Type B pancreatic cell (in vitro differentiated cells): ENCODE measurements around the gene DAPK1. TPM values are rescaled to one million over a fixed set of nuclear protein-coding genes. Genes with fewer than 3 reads are reported as not detected.

Experiments used
- DNase-seq: peaks from one replicate; pipeline ENCODE4 v3.0.0; 2021; ENCODE audit warnings: mixed read lengths; ENCODE audit not compliant: unreplicated experiment; ENCODE audit errors: extremely low spot score
- H3K27ac Mint-ChIP-seq: 2 replicates; pipeline ENCODE4 v1.8.0; 2021; ENCODE audit warnings: mild to moderate bottlenecking, mixed read lengths
- H3K27me3 Mint-ChIP-seq: 2 replicates; pipeline ENCODE4 v1.8.0; 2021; ENCODE audit warnings: mixed read lengths
- H3K36me3 Mint-ChIP-seq: 2 replicates; pipeline ENCODE4 v1.8.0; 2021; ENCODE audit warnings: mixed read lengths
- H3K4me1 Mint-ChIP-seq: one replicate; pipeline ENCODE4 v1.8.0; 2021; ENCODE audit warnings: mixed read lengths; ENCODE audit not compliant: unreplicated experiment
- H3K4me3 Mint-ChIP-seq: 2 replicates; pipeline ENCODE4 v1.8.0; 2021; ENCODE audit warnings: mild to moderate bottlenecking, mixed read lengths
- H3K9me3 Mint-ChIP-seq: 2 replicates; pipeline ENCODE4 v1.8.0; 2021; ENCODE audit warnings: mixed read lengths
- CTCF ChIP-seq: fragments of 200-600 bp; sonication (generic); conservative IDR thresholded peaks from 2 replicates; pipeline ENCODE4 v1.5.0; 2021; ENCODE audit warnings: antibody characterized with exemption, mild to moderate bottlenecking
- total RNA-seq: library from RNA; stranded (reverse); gene quantifications from 2 replicates; pipeline ENCODE4 v1.2.1, GENCODE V29; 2021; ENCODE audit warnings: low replicate concordance

DAPK1 gene
- total RNA-seq, 1 donor from 2014 or later = 160 TPM

DNA sequence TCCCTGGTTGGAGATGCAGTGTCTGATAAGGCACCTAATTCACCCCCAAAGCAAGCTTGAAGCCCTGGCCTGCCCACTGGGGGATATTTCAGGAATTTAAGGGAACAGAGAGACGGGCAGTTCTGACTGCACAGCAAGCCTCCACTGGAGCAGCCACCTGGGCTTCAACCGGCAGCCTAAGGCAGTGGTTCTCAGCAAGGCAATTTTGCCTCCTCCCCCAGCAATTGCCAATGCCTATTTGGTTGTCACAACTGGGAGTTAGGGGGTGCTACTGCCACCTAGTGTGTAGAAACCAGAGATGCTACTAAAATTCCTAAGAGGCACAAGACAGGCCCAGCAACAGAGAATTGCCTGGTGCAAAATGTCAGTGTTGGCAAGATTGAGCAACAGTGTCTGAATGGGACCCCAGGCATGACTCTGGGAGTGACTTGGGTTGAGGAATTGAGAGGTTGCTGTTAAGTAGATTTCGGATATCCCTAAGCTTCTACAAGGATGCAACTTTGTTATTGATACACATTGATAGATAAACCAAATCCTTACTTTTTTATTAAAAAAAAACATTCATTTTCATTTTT is 169.6 kb downstream of the DAPK1 start:
- Mint-ChIP-seq H3K4me1 (peaks cover 7% of the 10 kb centered on the region), H3K27me3 (no peaks in the 10 kb centered on the region), H3K36me3 (peaks cover 58% of the 10 kb centered on the region), H3K4me3 (no peak overlapping the region), H3K9me3 (no peaks in the 10 kb centered on the region), H3K27ac (no peak overlapping the region)
- TF ChIP-seq CTCF = peak; percentile 65
- no peak for DNase-seq

DNA sequence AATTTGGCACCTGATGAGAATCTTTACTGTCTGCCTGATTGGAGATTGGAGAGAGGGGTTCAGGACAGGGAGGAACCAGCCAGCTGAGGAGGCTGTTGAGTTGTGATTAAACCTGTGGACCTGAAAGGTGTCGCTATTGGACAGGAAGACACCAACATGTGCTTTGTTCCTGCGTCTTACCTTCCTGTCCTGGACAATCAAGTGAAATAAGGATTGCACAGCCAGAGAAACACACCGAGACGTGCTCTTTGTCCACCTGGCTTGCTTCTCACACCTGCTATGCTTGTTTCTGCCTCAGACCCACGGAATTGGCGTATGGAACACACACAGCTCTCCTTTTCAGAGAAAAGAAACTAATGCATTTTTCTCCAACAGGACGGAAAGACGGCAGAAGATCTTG is 170.6 kb downstream of the DAPK1 start:
- no peaks in the 10 kb centered on the region for H3K4me1 Mint-ChIP-seq
- no peak for TF ChIP-seq CTCF
- H3K36me3 Mint-ChIP-seq = peaks cover 57% of the 10 kb centered on the region
- no peaks in the 10 kb centered on the region for H3K9me3 Mint-ChIP-seq
- no peak overlapping the region for H3K27ac Mint-ChIP-seq
- H3K4me3 Mint-ChIP-seq = no peak overlapping the region
- no peak for DNase-seq
- H3K27me3 Mint-ChIP-seq = no peaks in the 10 kb centered on the region

DNA sequence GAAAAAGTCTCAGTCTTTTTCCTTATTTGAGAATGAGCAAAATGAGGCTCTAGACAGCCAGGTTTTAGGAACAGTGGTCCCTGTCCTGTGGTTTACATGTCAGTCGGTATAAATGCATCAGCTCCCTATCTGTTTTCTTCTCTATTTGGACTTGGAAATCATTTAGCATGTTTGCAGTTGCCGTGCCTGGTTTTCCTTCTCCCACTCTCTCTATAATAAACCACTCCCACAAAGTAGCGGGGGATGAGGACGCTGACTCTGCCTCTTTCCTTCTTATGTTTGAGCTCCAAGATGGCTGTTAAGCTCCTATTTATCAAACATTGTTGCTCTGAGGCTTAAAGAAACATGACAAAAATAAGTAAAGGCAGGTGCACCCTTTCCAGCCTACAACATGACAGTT is 171.1 kb downstream of the DAPK1 start:
- no peak overlapping the region for H3K4me3 Mint-ChIP-seq
- H3K27ac Mint-ChIP-seq = no peak overlapping the region
- TF ChIP-seq CTCF = no peak
- H3K9me3 Mint-ChIP-seq = no peaks in the 10 kb centered on the region
- H3K27me3 Mint-ChIP-seq = no peaks in the 10 kb centered on the region
- no peaks in the 10 kb centered on the region for H3K4me1 Mint-ChIP-seq
- DNase-seq = no peak
- H3K36me3 Mint-ChIP-seq = peaks cover 57% of the 10 kb centered on the region

DNA sequence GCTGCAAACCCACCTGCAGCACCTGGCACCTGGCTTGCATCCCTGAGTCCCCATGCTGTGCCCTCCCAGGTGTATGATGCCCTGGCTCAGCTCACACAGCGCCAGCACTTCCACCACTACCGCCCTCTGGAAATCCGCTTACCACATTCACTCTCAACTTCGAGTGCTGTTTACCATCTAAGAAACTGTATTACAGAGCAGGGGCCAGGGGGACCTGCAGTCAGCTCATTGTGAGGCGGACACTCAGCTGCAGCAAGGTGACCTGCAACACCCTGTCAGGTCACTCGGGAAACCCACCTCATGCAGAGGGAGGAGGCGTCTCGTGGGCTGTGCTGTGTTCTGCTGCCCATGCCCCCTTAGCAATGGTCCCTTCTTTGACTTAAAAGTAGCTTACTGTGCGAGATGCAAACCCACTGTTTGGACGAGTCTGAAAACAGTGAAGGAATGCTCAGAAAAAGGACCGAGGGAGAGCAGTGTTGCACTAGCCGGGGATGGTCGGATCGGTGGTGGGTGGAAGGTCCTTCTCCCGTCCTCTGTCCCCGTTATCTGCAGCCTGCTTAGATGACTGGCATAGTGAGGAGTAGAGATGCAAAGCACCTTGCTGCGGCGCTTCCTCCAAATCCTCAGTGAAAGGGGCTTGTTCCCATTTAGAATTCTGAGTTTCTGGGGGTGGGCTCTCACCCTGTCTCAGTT is 173.1 kb downstream of the DAPK1 start:
- no peak for TF ChIP-seq CTCF
- H3K27ac Mint-ChIP-seq = no peak overlapping the region
- H3K4me1 Mint-ChIP-seq = peaks cover 4% of the 10 kb centered on the region
- no peaks in the 10 kb centered on the region for H3K9me3 Mint-ChIP-seq
- DNase-seq = no peak
- H3K4me3 Mint-ChIP-seq = no peak overlapping the region
- peaks cover 39% of the 10 kb centered on the region for H3K36me3 Mint-ChIP-seq
- H3K27me3 Mint-ChIP-seq = no peaks in the 10 kb centered on the region

DNA sequence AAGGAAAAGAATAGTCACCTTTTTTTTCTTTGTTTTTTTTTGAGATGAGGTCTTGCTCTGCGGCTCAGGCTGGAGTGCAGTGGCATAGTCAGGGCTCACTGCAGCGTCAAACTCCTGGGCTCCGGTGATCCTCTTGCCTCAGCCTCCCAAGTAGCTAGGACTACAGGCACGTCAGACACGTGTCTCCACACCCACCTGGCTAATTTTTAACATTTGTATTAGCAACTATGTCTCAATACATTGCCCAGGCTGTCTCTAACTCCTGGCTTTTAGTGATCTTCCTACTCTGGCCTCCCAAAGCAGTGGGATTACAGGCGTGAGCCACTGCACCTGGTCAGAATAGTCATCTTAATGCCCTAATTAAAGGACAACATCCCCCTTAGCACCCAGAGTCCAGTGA is 173.8 kb downstream of the DAPK1 start:
- H3K27ac Mint-ChIP-seq = no peak overlapping the region
- peaks cover 4% of the 10 kb centered on the region for H3K4me1 Mint-ChIP-seq
- no peaks in the 10 kb centered on the region for H3K27me3 Mint-ChIP-seq
- H3K4me3 Mint-ChIP-seq = no peak overlapping the region
- no peaks in the 10 kb centered on the region for H3K9me3 Mint-ChIP-seq
- DNase-seq = no peak
- peaks cover 34% of the 10 kb centered on the region for H3K36me3 Mint-ChIP-seq
- no peak for TF ChIP-seq CTCF
